Measurements from ENCODE around the gene CALML3. TPM values are rescaled to one million over a fixed set of nuclear protein-coding genes. Genes with fewer than 3 reads are reported as not detected.

CALML3 gene
- total RNA-seq, 1 donor = not detected

- H3K4me2 ChIP-seq (ENCODE audit: insufficient read depth, low read length) = no peak overlapping the region
- H4K20me1 ChIP-seq (ENCODE audit: insufficient read depth, low read length) = no peaks in the 10 kb centered on the region
- no peak overlapping the region for H3K27ac ChIP-seq (ENCODE audit: low read depth, low read length)
- no peaks in the 10 kb centered on the region for H3K79me2 ChIP-seq (ENCODE audit: insufficient read depth, low read length)
- TF ChIP-seq, protein P1, sequence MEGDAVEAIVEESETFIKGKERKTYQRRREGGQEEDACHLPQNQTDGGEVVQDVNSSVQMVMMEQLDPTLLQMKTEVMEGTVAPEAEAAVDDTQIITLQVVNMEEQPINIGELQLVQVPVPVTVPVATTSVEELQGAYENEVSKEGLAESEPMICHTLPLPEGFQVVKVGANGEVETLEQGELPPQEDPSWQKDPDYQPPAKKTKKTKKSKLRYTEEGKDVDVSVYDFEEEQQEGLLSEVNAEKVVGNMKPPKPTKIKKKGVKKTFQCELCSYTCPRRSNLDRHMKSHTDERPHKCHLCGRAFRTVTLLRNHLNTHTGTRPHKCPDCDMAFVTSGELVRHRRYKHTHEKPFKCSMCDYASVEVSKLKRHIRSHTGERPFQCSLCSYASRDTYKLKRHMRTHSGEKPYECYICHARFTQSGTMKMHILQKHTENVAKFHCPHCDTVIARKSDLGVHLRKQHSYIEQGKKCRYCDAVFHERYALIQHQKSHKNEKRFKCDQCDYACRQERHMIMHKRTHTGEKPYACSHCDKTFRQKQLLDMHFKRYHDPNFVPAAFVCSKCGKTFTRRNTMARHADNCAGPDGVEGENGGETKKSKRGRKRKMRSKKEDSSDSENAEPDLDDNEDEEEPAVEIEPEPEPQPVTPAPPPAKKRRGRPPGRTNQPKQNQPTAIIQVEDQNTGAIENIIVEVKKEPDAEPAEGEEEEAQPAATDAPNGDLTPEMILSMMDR (IDR thresholded peaks at IDR 0.05; ENCODE audit: extremely low read depth, low read depth, low read length) = no peak
- no peaks in the 10 kb centered on the region for H3K36me3 ChIP-seq (ENCODE audit: insufficient read depth, low read length)
- no peaks in the 10 kb centered on the region for H3K4me1 ChIP-seq (ENCODE audit: insufficient read depth, low read length)
- peak; percentile 65 for DNase-seq (ENCODE audit: insufficient read length, low spot score, missing footprints)
- H3K27me3 ChIP-seq (ENCODE audit: insufficient read depth, low read length) = no peaks in the 10 kb centered on the region
- H3K9me3 ChIP-seq (ENCODE audit: low read depth, low read length) = no peaks in the 10 kb centered on the region
- no peak overlapping the region for H2AFZ ChIP-seq (ENCODE audit: low read length)
- H3K4me3 ChIP-seq (ENCODE audit: insufficient read depth, low read length) = no peak overlapping the region
These were observed 31.7 kb upstream of the CALML3 start for GRCh38 chr10:5492929-5493576.

DNA sequence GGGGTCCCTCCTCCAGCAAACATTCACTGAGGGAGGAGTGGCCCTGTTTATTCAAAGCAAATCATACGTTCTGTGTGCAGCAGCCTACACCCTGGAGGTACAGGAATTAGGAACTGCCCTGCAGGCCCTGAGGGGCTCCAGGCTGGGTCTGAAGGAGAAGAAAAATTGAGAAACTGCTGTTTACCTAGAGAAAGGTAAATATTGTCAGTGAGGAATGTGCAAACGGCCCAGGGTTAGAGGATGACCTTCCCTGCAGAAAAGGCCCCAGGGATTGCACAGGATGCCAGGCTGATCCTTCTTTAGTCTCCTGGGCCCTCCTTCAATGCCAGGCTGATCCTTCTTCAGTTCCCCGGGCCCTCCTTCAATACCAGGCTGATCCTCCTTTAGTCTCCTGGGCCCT, 31.1 kb upstream of the CALML3 start:
- Histone ChIP-seq H3K79me2 (ENCODE audit: insufficient read depth, low read length) (no peaks in the 10 kb centered on the region), H4K20me1 (ENCODE audit: insufficient read depth, low read length) (no peaks in the 10 kb centered on the region), H2AFZ (ENCODE audit: low read length) (no peak overlapping the region), H3K4me3 (ENCODE audit: insufficient read depth, low read length) (no peak overlapping the region), H3K4me2 (ENCODE audit: insufficient read depth, low read length) (no peak overlapping the region), H3K27ac (ENCODE audit: low read depth, low read length) (no peak overlapping the region), H3K36me3 (ENCODE audit: insufficient read depth, low read length) (no peaks in the 10 kb centered on the region), H3K9me3 (ENCODE audit: low read depth, low read length) (no peaks in the 10 kb centered on the region), H3K27me3 (ENCODE audit: insufficient read depth, low read length) (no peaks in the 10 kb centered on the region), H3K4me1 (ENCODE audit: insufficient read depth, low read length) (no peaks in the 10 kb centered on the region)
- peak; percentile 3 for DNase-seq (ENCODE audit: insufficient read length, low spot score, missing footprints)
- TF ChIP-seq, protein P1 (IDR thresholded peaks at IDR 0.05; ENCODE audit: extremely low read depth, low read depth, low read length) = no peak

- TF ChIP-seq, protein P1 (IDR thresholded peaks at IDR 0.05; ENCODE audit: extremely low read depth, low read depth, low read length) = no peak
- Histone ChIP-seq H3K4me3 (ENCODE audit: insufficient read depth, low read length) (no peak overlapping the region), H3K36me3 (ENCODE audit: insufficient read depth, low read length) (no peaks in the 10 kb centered on the region), H3K9me3 (ENCODE audit: low read depth, low read length) (no peaks in the 10 kb centered on the region), H3K27ac (ENCODE audit: low read depth, low read length) (no peak overlapping the region), H2AFZ (ENCODE audit: low read length) (no peak overlapping the region), H3K4me1 (ENCODE audit: insufficient read depth, low read length) (no peaks in the 10 kb centered on the region), H4K20me1 (ENCODE audit: insufficient read depth, low read length) (no peaks in the 10 kb centered on the region), H3K27me3 (ENCODE audit: insufficient read depth, low read length) (no peaks in the 10 kb centered on the region), H3K79me2 (ENCODE audit: insufficient read depth, low read length) (no peaks in the 10 kb centered on the region), H3K4me2 (ENCODE audit: insufficient read depth, low read length) (no peak overlapping the region)
- peak; percentile 37 for DNase-seq (ENCODE audit: insufficient read length, low spot score, missing footprints)
These were observed 30.1 kb upstream of the CALML3 start for GRCh38 chr10:5494611-5495010.

- no peaks in the 10 kb centered on the region for H4K20me1 ChIP-seq (ENCODE audit: insufficient read depth, low read length)
- no peaks in the 10 kb centered on the region for H3K9me3 ChIP-seq (ENCODE audit: low read depth, low read length)
- TF ChIP-seq, protein P1 (IDR thresholded peaks at IDR 0.05; ENCODE audit: extremely low read depth, low read depth, low read length) = no peak
These were observed 28.2 kb upstream of the CALML3 start for GRCh38 chr10:5496261-5497250.

More at GRCh38 chr10:5496261-5497250, 28.2 kb upstream of the CALML3 start:
- H3K4me2 ChIP-seq (ENCODE audit: insufficient read depth, low read length) = no peak overlapping the region
- no peaks in the 10 kb centered on the region for H3K79me2 ChIP-seq (ENCODE audit: insufficient read depth, low read length)
- DNase-seq (ENCODE audit: insufficient read length, low spot score, missing footprints) = peak; percentile 46
- no peak overlapping the region for H2AFZ ChIP-seq (ENCODE audit: low read length)
- no peak overlapping the region for H3K4me3 ChIP-seq (ENCODE audit: insufficient read depth, low read length)
- H3K27ac ChIP-seq (ENCODE audit: low read depth, low read length) = no peak overlapping the region
- H3K4me1 ChIP-seq (ENCODE audit: insufficient read depth, low read length) = no peaks in the 10 kb centered on the region
- peaks cover 12% of the 10 kb centered on the region for H3K27me3 ChIP-seq (ENCODE audit: insufficient read depth, low read length)
- H3K36me3 ChIP-seq (ENCODE audit: insufficient read depth, low read length) = no peaks in the 10 kb centered on the region

Data from osteoblast (primary cell).